Measurements from ENCODE around the gene P2RX7.

DNA sequence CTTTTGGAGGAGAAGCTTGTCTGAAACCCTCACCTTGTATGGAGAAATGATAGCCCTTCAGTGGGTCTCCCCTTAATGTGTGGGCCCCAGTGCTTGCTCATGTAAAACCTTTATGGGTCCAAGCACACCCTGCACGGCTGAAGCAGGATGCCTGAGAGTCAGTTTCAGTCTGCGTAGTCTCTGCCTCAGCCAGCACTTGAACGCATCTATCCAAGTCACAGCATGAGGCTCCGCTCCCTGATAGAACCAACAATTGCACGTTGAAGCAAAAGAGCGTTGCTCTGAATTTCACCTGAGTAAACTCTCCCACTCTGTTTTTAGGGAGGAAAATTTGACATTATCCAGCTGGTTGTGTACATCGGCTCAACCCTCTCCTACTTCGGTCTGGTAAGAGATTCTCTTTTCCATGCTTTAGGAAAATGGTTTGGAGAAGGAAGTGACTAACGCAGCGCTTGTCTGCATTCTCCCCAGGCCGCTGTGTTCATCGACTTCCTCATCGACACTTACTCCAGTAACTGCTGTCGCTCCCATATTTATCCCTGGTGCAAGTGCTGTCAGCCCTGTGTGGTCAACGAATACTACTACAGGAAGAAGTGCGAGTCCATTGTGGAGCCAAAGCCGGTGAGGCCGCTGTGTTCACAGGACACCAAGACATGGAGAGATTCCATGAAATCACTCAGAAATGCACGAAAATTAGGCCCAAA lies 44.3 kb downstream of the P2RX7 start:
- TF ChIP-seq CTCF (conservative IDR thresholded peaks at IDR 0.05; ENCODE audit: low read depth, low read length): no peak
- TF ChIP-seq EZH2 (IDR thresholded peaks at IDR 0.05; ENCODE audit: borderline replicate concordance, low read depth, low read length, poor library complexity, severe bottlenecking): no peak

All from A673 (cell line).